Suprapubic skin (tissue), 4 donors: Measurements from ENCODE around the gene ASB14.
"Not testable (repeated sequence)": the region's sequence is repeated elsewhere in the genome, so short reads cannot be mapped to it uniquely, and the experiment has no call there.

Source experiments
- CTCF ChIP-seq, 2 donors: fragments of 200-600 bp in 1 of 2; fragments of 450-650 bp in 1 of 2; sonication (generic) in 1 of 2; IDR thresholded peaks; one replicate each; pipeline ENCODE4 v1.5.1; 2016 to 2019; ENCODE audit warnings: antibody characterized with exemption in 2 of 2, mild to moderate bottlenecking in 1 of 2, moderate library complexity in 1 of 2
- EP300 ChIP-seq: sonication (generic); formaldehyde crosslinking; IDR thresholded peaks from one replicate; pipeline ENCODE4 v1.6.1; 2017; ENCODE audit warnings: antibody characterized with exemption
- POLR2AphosphoS5 ChIP-seq, 3 donors: sonication (generic); formaldehyde crosslinking; IDR thresholded peaks; one replicate each; pipeline ENCODE4 v1.6.1; 2017; ENCODE audit warnings: antibody characterized with exemption in 3 of 3

- TF ChIP-seq EP300; CTCF (IDR thresholded peaks at IDR 0.05); POLR2AphosphoS5 (IDR thresholded peaks at IDR 0.05): not testable (repeated sequence)
Observed at GRCh38 chr3:57339071-57339642, 46.7 kb upstream of the ASB14 start.
